HG03460 (cell line): ENCODE results near the gene DDX56.
"Not testable (repeated sequence)": the region's sequence is repeated elsewhere in the genome, so short reads cannot be mapped to it uniquely, and the experiment has no call there.

Source experiments
- ATAC-seq: cut with Tn5 transposase; IDR thresholded peaks from one replicate; pipeline ENCODE4 v1.9.1; 2021; ENCODE audit not compliant: unreplicated experiment

DDX56 gene

DNA sequence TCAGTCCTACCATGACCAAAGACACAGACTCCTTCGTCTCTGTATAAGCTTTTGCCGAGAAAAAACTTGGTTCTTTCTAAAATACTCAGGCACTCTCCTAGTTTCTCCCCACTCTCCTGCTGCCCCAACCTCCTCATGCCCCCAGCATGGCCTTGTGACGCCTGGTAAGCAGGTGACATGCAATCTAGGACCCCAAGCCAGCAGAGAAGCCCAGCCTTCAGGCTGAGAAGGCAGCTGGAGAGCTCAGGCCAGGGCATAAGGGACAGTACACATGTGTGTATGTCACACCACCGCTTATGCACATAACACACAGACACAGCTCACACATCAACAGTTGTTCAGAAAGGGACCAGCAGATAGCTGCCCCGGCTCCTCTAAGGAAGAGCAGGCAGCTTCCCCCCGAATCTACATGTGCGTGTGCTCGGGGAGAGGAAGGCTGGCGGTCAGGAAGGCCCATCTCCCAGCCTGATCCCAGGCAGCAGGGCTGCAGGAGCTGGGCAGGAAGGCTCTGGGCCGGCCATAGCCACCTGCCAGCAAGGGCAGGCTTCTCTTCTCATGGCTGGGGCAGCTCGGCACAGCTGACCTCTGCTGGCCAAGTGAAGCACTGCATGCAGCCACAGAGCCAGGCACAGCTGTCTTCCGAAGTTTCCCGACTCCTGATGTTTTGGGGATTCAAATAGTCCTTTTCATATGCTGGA, 8.5 kb downstream of the DDX56 start:
- peak; percentile 64 for ATAC-seq

DNA sequence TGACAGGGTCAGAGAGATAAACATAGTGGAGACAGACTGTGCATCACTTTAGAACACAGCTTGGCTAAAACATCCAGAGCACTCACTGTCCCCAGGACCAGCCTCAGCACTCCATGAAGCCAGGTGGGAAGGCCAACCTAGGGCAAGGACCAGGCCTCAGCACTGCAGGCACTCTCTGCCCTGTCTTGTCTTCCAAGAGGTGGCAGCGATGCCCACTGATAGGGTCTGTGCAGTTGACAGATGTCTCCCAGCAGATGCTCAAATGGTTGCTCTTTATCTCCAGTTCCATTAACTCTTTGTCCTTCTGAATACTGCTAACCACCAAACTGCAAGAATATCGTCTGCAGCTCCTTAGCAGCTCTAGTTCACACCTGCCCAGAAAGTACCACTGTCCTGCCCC, 9.1 kb downstream of the DDX56 start:
- ATAC-seq = no peak

DNA sequence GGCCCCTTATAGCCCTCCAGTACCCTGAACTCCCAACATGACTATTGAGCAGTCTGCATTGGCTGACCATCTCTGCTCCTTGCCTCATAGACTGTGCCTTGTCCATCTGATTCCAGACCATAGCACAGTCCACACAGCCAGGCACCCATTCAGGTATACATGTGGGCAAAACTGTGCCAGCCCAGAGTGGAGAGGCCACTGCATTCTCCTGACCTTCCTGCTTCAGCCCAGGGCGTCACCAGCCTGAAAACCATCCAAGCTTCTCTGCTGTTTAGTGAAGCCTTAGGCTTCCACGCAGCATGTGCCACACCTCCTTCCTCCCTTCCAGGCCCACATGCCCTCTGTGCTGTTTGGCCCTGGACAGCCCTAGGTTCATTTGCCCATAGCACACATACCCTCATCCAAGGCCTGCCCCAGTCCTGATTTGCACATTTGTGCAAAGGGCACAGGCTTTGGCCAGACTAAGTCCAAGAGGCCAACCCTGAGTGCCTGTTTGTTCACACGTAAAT, 10.5 kb downstream of the DDX56 start:
- no peak for ATAC-seq

DNA sequence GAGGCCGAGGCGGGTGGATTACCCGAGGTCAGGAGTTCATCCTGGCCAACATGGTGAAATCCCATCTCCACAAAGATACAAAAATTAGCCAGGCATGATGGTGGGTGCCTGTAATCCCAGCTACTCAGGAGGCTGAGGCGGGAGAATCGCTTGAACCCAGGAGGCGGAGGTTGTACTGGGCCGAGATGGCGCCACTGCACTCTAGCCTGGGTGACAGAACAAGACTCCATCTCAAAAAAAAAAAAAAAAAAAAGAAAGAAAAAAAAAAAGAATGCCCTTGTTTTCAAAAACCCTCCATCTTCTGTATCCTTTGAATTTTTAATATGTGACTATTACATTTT, 11.1 kb downstream of the DDX56 start:
- ATAC-seq = not testable (repeated sequence)

DNA sequence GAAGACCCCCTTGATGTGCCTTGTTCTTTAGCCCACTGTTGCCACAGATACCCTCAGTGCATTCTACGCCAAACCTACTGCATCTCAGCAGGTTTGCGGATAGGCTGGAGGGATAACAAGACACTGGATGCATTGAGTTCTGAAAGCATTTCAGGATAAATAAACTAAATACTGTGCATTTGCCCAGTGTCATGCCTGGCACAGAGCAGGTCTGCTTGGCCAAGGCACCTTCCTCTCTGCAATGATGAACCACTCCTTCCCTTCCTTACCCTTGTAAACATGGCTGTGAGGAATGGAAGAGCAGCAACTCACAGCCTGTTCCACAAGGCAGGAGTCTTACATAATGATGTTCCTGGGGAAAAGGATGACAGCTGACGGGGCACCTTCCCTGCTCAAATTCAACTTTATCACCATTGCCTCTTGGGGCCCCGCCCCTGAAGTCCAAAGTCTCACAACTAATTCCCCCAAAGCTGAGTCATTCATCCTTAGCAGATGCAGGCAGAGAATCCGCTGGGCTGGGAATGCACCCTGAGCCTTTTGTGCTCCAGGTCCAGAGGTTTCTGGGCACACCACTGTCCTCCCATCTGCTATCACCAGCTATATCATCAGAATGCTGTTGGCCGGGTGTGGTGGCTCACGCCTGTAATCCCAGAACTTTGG, 11.6 kb downstream of the DDX56 start:
- ATAC-seq = no peak

DNA sequence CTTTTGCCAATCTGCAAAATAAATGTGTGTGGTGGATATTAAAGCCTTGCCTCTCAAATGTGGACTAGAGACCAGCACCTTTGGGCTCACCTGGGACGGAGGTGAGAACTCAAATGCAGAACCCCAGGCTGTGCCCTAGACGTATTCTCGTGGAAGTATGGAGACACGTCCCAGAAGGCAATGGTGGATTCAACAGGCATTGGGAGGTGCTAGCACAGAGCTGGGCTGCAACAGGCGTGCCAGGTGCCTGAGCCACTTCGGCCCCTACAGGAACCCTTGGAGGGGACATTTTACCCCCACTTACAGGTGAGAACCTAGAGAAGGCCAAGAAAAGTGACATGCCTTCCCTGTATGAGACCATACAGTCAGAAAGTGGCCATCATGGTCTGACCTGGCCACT, 12.2 kb downstream of the DDX56 start:
- ATAC-seq = no peak

DNA sequence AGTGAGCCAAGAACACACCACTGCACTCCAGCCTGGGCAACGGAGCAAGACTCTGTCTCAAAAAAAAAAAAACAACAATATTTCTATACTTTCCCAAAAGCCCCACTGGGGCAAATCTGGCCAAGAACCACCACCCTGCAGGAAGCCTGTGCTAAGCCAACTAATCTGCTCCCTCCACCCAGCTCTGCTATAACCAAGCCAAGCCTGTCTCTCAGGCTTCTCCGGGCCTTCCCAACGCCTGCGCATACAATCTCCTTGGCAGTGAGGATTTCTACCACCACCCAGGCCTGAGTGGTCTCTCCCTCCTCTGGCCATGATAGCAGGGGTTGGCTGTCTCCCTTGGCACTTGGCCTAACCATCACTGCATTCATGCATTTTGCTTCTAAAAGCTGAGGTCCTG, 14.2 kb downstream of the DDX56 start:
- no peak for ATAC-seq

DNA sequence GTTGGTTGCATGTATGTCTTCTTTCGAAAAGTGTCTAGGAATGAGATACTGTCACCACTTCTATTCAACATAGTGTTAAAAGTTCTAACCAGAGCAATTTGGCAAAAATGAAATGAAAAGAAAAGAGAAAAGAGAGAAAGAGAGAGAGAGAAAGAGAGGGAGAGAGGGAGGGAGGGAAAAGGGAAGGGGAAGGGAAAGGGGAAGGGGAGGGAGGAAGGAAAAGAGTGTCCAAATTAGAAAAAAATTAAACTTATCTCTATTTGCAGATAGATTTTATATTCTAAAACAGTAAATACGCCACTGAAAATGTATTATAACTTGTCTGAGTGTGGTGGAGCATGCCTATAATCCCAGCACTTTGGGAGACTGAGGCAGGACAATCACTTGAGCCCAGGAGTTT, 16.2 kb downstream of the DDX56 start:
- ATAC-seq = no peak

DNA sequence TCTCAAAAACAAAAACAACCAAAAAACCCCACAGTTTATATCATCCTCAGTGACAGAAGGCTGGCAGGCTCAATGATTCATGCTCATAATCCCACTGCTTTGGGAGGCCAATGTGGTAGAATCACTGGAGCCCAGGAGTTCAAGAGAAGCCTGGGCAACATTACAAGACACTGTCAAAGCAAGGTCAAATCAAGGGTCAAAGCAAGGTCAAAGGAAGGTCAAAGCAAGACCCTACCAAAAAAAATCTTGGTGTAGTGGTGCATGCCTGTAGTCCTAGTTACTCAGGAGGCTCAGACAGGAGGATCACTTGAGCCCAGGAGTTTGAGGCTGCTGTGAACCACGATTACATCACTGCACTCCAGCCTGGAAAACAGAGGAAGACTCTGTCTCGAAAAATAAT, 18.4 kb downstream of the DDX56 start:
- no peak for ATAC-seq

DNA sequence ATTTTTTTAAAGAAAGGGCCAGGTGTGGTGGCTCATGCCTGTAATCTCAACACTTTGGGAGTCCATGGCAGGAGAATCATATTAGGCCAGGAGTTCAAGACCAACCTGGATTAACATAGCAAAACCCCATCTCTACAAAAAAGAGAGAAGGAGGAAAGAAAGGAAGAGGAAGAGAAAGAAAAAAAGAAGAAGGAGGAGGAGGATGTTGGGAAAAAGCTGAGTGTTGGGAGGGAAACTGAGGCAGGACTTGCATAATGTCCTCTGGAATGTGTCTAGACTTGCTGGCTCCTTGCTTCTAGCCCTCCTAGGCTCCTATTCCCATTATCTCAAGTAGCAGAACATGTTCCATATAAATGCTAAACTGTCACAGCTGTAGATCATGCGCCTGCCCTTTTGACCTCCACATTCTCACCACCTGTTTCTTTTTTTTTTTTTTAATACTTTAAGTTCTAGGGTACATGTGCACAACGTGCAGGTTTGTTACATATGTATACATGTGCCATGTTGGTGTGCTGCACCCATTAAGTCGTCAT, 21.2 kb downstream of the DDX56 start:
- ATAC-seq = not testable (repeated sequence)

- no peak for ATAC-seq
Observed at GRCh38 chr7:44549457-44549856, 24.3 kb downstream of the DDX56 start.

- ATAC-seq = no peak
Observed at GRCh38 chr7:44548893-44549292, 24.8 kb downstream of the DDX56 start.

GRCh38 chr7:44547536-44548231, 26.0 kb downstream of the DDX56 start:
- no peak for ATAC-seq

DNA sequence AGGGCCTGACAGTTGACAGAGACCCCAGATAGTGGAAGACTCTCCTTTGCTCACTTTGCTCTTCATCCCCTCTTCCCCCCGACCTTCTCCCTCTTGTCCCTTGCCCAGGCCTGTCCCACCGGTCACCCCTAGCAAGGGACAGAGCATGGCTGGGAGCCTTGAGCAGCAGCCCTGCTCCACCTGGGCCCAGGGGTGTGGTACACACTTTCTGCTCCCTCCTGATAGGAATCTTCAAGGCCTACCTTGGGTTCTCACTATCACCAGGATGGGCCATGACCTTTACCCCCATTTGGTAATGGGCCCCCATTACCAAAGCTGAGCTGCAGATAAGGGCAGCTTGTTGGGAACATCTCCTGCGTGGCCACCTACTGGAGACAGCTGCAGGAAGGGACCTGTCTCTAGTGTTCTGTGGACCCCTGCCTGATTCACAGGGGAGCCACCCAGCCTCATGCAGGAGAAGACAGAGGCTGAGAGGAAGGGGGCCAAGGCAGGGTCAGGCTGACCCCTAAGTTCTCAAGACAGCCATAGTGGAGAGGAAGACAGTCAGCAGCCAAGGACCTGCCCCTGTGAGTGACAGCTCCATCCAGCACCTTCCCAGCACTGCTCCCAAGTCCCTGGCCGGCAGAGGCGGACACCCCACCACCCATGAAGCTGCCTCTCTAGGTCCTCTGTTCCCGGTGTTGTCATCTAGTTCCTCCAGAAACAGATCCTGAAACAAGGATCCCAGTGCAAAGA, 31.7 kb downstream of the DDX56 start:
- ATAC-seq = no peak

GRCh38 chr7:44541028-44541869, 32.5 kb downstream of the DDX56 start, which contains the start of gene NPC1L1:
NPC1L1 (minus strand) TSS chr7:44541330; CDS start chr7:44541259, 71 bp downstream.
- no peak for ATAC-seq

- ATAC-seq = no peak
Observed at GRCh38 chr7:44540592-44541027, 33.1 kb downstream of the DDX56 start.

GRCh38 chr7:44539669-44540506, 33.8 kb downstream of the DDX56 start:
- ATAC-seq = no peak

DNA sequence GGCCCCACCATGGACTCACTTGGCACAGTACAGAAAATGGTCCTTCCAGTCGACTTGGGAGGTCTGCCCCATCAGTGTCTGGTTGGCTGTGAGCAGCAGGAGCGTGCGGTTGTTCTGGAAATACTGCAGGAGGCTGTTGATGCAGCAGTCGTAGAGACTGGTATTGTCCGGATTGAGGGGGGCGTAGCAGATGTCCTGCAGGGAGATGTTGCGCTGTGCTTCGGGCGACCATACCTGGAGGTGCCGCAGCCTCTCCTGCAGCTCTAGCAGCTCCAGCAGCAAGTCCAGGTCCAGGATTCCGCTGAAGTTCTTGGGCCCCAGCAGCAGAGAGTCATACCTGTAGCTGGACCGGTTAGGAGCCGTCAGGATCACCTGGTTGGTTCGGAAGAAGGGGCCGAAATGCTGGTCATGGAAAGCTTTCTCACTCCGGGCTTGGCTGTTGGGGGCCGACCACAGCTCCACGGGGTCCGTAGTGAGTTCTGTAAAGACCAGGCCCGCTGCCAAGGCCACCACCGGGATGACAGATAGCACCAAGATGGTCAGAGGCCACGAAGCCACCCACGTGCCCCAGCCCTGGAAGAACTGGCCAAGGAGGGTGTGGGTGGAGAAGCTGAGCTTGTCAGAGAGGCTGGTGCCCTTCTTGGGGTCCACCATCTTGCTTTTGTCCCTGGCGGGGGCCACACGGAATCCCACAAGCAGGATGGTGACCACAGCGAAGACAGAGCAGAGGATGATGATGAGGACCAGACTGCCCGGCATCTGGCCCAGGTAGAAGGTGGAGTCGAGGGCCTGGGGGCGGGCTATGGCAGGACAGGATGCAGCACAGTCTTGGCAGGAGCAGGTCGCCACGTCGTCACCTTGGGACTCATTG, 34.7 kb downstream of the DDX56 start:
- no peak for ATAC-seq
